ENCODE results near the gene CST7.

The CST7 gene

DNA sequence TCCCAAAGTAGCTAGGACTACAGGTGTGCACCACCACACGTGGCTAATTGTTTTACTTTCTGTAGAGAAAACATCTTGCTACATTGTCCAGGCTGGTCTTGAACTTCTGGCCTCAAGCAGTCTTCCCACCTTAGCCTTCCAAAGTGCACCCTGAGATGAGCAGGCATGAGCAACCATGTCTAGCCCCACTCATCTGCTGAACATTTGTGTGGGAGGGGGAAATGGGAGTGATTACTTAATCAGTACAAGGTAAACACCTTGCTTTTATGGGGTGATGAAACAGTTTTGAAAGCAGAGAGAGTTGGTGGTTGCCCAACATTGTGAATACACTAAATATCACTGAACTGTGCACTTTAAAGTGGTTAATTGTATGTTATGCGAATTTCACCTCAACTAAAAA, 38.2 kb downstream of the CST7 start:
- TF ChIP-seq, protein P1, sequence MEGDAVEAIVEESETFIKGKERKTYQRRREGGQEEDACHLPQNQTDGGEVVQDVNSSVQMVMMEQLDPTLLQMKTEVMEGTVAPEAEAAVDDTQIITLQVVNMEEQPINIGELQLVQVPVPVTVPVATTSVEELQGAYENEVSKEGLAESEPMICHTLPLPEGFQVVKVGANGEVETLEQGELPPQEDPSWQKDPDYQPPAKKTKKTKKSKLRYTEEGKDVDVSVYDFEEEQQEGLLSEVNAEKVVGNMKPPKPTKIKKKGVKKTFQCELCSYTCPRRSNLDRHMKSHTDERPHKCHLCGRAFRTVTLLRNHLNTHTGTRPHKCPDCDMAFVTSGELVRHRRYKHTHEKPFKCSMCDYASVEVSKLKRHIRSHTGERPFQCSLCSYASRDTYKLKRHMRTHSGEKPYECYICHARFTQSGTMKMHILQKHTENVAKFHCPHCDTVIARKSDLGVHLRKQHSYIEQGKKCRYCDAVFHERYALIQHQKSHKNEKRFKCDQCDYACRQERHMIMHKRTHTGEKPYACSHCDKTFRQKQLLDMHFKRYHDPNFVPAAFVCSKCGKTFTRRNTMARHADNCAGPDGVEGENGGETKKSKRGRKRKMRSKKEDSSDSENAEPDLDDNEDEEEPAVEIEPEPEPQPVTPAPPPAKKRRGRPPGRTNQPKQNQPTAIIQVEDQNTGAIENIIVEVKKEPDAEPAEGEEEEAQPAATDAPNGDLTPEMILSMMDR (IDR thresholded peaks at IDR 0.05; ENCODE audit: low read depth, low read length): no peak
- DNase-seq (ENCODE audit: extremely low read depth, low read depth): no peak

- no peak for DNase-seq (ENCODE audit: extremely low read depth, low read depth)
- TF ChIP-seq, protein P1 (IDR thresholded peaks at IDR 0.05; ENCODE audit: low read depth, low read length): no peak
Measured at GRCh38 chr20:24987873-24988835, 39.1 kb downstream of the CST7 start.

- DNase-seq (ENCODE audit: extremely low read depth, low read depth): no peak
- TF ChIP-seq, protein P1 (IDR thresholded peaks at IDR 0.05; ENCODE audit: low read depth, low read length): no peak
Measured at GRCh38 chr20:24989162-24989561, 40.1 kb downstream of the CST7 start.

DNA sequence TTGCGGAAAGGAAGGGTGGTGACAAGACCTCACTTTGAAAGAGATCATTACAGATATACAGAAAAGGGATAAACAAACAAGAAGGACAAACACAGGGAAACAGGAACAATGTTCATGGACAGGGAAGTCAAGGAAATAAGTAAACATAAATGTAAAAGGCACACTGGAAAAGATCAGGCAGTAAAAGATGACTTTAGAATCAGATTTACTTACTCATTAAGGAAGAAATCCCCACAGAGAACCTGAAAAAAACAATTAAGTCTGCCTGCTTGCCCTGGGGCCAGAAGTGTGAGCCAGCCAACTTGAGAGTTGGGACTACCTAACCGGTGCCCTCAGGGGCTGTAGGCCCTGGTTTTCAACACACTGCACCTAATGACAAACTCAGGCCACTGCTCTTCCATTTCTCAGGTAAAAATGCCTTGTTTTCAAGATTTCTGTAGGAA, 41.8 kb downstream of the CST7 start:
- TF ChIP-seq, protein P1 (IDR thresholded peaks at IDR 0.05; ENCODE audit: low read depth, low read length): no peak
- DNase-seq (ENCODE audit: extremely low read depth, low read depth): no peak

DNA sequence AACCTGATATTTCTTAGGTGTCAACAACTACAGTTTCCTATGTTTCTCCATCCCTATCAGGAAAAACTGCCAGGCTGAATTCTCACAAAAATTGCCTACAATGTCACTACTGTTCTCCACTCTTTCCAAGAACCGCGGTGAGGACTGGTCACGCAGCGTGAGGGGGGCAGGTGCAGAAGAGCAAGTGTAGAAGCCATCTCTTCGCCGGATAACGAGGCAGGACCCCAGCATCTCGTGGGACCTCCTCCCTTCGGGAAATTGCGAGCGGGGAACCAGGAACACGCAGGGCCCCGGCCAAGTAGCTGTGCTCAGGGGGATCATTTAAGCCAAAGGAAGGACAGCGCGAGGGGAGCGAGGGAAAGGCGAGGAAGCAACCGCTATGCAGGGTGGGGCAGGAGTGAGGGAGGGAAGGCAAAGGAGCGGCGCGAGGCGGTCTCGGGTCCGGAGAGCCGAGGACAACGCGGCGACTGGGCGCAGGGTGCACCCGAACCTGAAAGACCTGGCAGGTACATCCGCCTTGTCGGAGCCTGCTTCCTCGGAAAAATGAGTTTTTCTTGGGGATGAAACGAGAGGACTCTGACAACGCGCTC, 42.9 kb downstream of the CST7 start:
- TF ChIP-seq, protein P1 (IDR thresholded peaks at IDR 0.05; ENCODE audit: low read depth, low read length): no peak
- DNase-seq (ENCODE audit: extremely low read depth, low read depth): no peak

DNA sequence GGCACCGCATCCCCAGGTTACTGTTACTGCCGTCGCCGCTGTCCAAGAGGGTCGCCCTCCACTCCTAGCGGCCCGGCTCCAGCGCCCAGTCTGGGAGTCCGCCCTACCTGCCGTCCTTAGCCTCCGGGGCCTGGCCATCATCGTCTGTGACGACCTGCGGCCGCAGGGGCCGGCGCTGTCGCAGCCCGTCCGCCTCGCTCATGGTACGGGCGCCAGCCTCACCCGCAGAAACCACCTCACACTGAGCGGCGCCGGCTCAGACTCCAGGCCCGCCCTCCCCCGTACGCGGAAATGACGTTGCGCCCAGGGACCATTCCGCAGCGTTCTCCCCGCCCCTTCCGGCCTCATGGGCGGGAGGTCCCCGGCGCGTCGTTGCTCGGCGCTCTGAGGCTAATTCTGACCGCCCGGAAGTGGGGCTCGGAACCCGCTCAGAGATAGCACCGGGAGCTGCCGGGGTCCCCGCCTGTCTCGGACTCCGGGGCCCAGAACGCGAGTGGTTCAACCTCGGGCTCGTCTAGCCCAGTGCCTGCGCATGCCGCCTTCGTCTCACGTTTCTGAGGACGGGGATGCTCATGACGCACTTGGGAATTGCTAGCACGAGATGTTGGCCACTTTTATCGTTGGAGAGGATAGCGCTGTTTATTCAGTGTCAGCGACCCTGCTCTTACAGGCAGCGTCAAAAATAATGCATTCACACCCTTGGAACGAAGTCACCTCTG, 43.6 kb downstream of the CST7 start, which contains the start of gene APMAP:
TSS of gene APMAP (minus strand) at position 265 of the 719 bp plus-strand sequence. CDS start at position 202, 63 bp downstream.
- TF ChIP-seq, protein P1 (IDR thresholded peaks at IDR 0.05; ENCODE audit: low read depth, low read length): no peak
- peak; percentile 60 for DNase-seq (ENCODE audit: extremely low read depth, low read depth)

Measured in AG09319 (cell line).